Transverse colon (tissue), 4 donors: Measurements from ENCODE around the gene CGNL1. TPM values are rescaled to one million over a fixed set of nuclear protein-coding genes. Genes with fewer than 3 reads are reported as not detected.

Source experiments
- DNase-seq: peaks from one replicate; pipeline ENCODE4 v3.0.0-alpha.2; 2019
- H3K27ac ChIP-seq, 4 donors: fragments of 200-600 bp; sonication (generic); 2 replicates each; pipeline ENCODE4 v1.5.1; 2016 to 2018; ENCODE audit warnings: inconsistent platforms in 4 of 4
- H3K27me3 ChIP-seq: fragments of 200-600 bp; sonication (generic); 2 replicates; pipeline ENCODE4 v1.5.1; 2017; ENCODE audit warnings: inconsistent platforms
- H3K36me3 ChIP-seq, 4 donors: fragments of 200-600 bp; sonication (generic); 2 replicates each; pipeline ENCODE4 v1.5.1; 2017 to 2019; ENCODE audit warnings: inconsistent platforms in 4 of 4
- H3K4me1 ChIP-seq, 4 donors: fragments of 200-600 bp; sonication (generic); 2 replicates each; pipeline ENCODE4 v1.5.1; 2017 to 2020; ENCODE audit warnings: inconsistent platforms in 4 of 4
- H3K4me3 ChIP-seq, 4 donors: fragments of 200-600 bp; sonication (generic); 1 replicate in 1 of 4; 2 replicates in 3 of 4; pipeline versions ENCODE4 v1.5.1 to v1.6.1; 2017 to 2019; ENCODE audit warnings: inconsistent platforms in 4 of 4
- H3K9me3 ChIP-seq, 2 donors: fragments of 200-600 bp; sonication (generic); 2 replicates each; pipeline ENCODE4 v1.5.1; 2017 to 2019; ENCODE audit warnings: inconsistent platforms in 2 of 2
- CTCF ChIP-seq, 5 experiments: fragments of 200-600 bp in 3 of 5; fragments of 450-650 bp in 2 of 5; sonication (generic) in 3 of 5; IDR thresholded peaks; 1 replicate in 2 of 5; 2 replicates in 3 of 5; pipeline ENCODE4 v1.5.1; 2016 to 2017; ENCODE audit warnings: antibody characterized with exemption in 5 of 5, inconsistent platforms in 3 of 5, mild to moderate bottlenecking in 2 of 5, moderate library complexity in 1 of 5
- EP300 ChIP-seq: sonication (generic); formaldehyde crosslinking; IDR thresholded peaks from one replicate; pipeline ENCODE4 v1.6.1; 2017; ENCODE audit warnings: antibody characterized with exemption, low read depth
- POLR2A ChIP-seq: fragments of 450-650 bp; IDR thresholded peaks from one replicate; pipeline ENCODE4 v1.6.1; 2016; ENCODE audit warnings: antibody characterized with exemption, mild to moderate bottlenecking, moderate library complexity
- POLR2AphosphoS5 ChIP-seq, 3 donors: sonication (generic); formaldehyde crosslinking; IDR thresholded peaks; one replicate each; pipeline ENCODE4 v1.6.1; 2016; ENCODE audit warnings: antibody characterized with exemption in 3 of 3
- WGBS, 2 donors: methylation state at CpG; one replicate each; pipeline ENCODE4 v1.1.5; 2018; ENCODE audit warnings: low coverage in 1 of 2; 5-methylcytosine and 5-hydroxymethylcytosine counted together
- in situ Hi-C, 4 donors: fragments of 200-750 bp; cut with MboI; loops; one replicate each; pipeline versions ENCODE4 v1.15.0 to v1.15.1; 2017; ENCODE audit warnings: low sequenced_read_pairs in 3 of 4, low pct_ligation_motif_present in 1 of 4, low pct_unique_long_range_greater_than_20kb in 1 of 4
- intact Hi-C: fragments of 100-400 bp; cut with DNase I; formaldehyde crosslinking; loops from one replicate; pipeline ENCODE4 v1.15.1; 2023; ENCODE audit warnings: low total_unique reads
- total RNA-seq, 4 donors: library from RNA; depleted of rRNA; stranded (reverse); fragments of >200 nt; gene quantifications; one replicate each; pipeline ENCODE4 v1.1.0, GENCODE V29; 2016

Gene CGNL1
- total RNA-seq, 4 donors from 2014 or later = 1.1 to 2.2 (median 1.8) TPM

- no peaks in the 10 kb centered on the region for H3K9me3 ChIP-seq
- no peaks in the 10 kb centered on the region for H3K36me3 ChIP-seq
- WGBS, 2 donors = 82 to 94% methylated on average over 3 to 4 of the region's 4 CpGs
- peaks cover 0 to 12% (median 3%) of the 10 kb centered on the region in 4 donors for H3K4me1 ChIP-seq
- DNase-seq = no peak
- no peak overlapping the region for H3K4me3 ChIP-seq
- H3K27ac ChIP-seq = no peak overlapping the region
- in situ Hi-C loops = loop anchor here in 1 of 4 donors (25.0 kb wide), 1 partner anchor 289 kb away; no protein-coding TSS in a partner anchor
- intact Hi-C loops = no loop called here
- H3K27me3 ChIP-seq = no peaks in the 10 kb centered on the region
- TF ChIP-seq POLR2AphosphoS5 (IDR thresholded peaks at IDR 0.05) (no peak), POLR2A (no peak), EP300 (no peak), CTCF (IDR thresholded peaks at IDR 0.05) (no peak)
Measured at GRCh38 chr15:57573151-57573550, 196.8 kb downstream of the CGNL1 start.

GRCh38 chr15:57575363-57575762, 199.1 kb downstream of the CGNL1 start:
- WGBS, 2 donors = 81 to 100% methylated on average over 1 to 5 of the region's 5 CpGs

GRCh38 chr15:57578288-57578900, 202.1 kb downstream of the CGNL1 start:
- Histone ChIP-seq H3K27me3 (no peaks in the 10 kb centered on the region), H3K27ac (peak overlapping the region; percentile 72 to 76 (median 74)), H3K36me3 (no peaks in the 10 kb centered on the region), H3K4me1 (peaks cover 7 to 45% (median 19%) of the 10 kb centered on the region in 4 donors), H3K4me3 (no peak overlapping the region), H3K9me3 (peaks cover 7% of the 10 kb centered on the region in 2 donors)
- intact Hi-C loops = no loop called here
- WGBS, 2 donors = 24% methylated on average over 5 to 6 of the region's 6 CpGs
- DNase-seq = no peak
- TF ChIP-seq EP300 (no peak), CTCF (IDR thresholded peaks at IDR 0.05) (no peak), POLR2A (no peak), POLR2AphosphoS5 (IDR thresholded peaks at IDR 0.05) (peak in 1 of 3 donors; percentile 12)
- in situ Hi-C loops = no loop called here

More at GRCh38 chr15:57575363-57575762, 199.1 kb downstream of the CGNL1 start:
- TF ChIP-seq CTCF (IDR thresholded peaks at IDR 0.05) = no peak
- TF ChIP-seq EP300 = no peak
- no peak for TF ChIP-seq POLR2A
- TF ChIP-seq POLR2AphosphoS5 (IDR thresholded peaks at IDR 0.05) = no peak
- Histone ChIP-seq H3K9me3 (no peaks in the 10 kb centered on the region), H3K4me1 (peaks cover 7 to 25% (median 9%) of the 10 kb centered on the region in 4 donors), H3K27ac (no peak overlapping the region), H3K36me3 (no peaks in the 10 kb centered on the region), H3K27me3 (no peaks in the 10 kb centered on the region), H3K4me3 (no peak overlapping the region)
- intact Hi-C loops (no loop called here), in situ Hi-C loops (no loop called here)
- DNase-seq = no peak

- H3K27me3 ChIP-seq = no peaks in the 10 kb centered on the region
- H3K4me3 ChIP-seq = no peak overlapping the region
- intact Hi-C loops = no loop called here
- TF ChIP-seq POLR2A = no peak
- TF ChIP-seq CTCF (IDR thresholded peaks at IDR 0.05) = no peak
- no peak for TF ChIP-seq POLR2AphosphoS5 (IDR thresholded peaks at IDR 0.05)
- TF ChIP-seq EP300 = no peak
- in situ Hi-C loops = no loop called here
- peaks cover 8 to 14% of the 10 kb centered on the region in 2 donors for H3K9me3 ChIP-seq
- 91% methylated on average over 8 of the region's 8 CpGs; no CpG with 5 or more reads in 1 of the 2 donors for WGBS, 2 donors
- no peak for DNase-seq
- H3K4me1 ChIP-seq = peaks cover 7 to 45% (median 19%) of the 10 kb centered on the region in 4 donors
- H3K36me3 ChIP-seq = no peaks in the 10 kb centered on the region
- H3K27ac ChIP-seq = peak overlapping the region in 1 of 4 donors; percentile 52
Measured at GRCh38 chr15:57580428-57580827, 204.1 kb downstream of the CGNL1 start.
